GM12891 (cell line): Measurements from ENCODE around the gene ANO4.

Experiments
- POLR2A ChIP-seq: IDR thresholded peaks from 2 replicates; pipeline ENCODE4 v1.6.1; 2011; ENCODE audit warnings: low read depth, low read length, control low read depth
- POLR2AphosphoS5 ChIP-seq: IDR thresholded peaks from 2 replicates; pipeline ENCODE4 v1.6.1; 2011; ENCODE audit warnings: low read depth, low read length, control low read depth
- TAF1 ChIP-seq: IDR thresholded peaks from 2 replicates; pipeline ENCODE4 v1.6.1; 2011; ENCODE audit warnings: low read depth, low read length, control low read depth

DNA sequence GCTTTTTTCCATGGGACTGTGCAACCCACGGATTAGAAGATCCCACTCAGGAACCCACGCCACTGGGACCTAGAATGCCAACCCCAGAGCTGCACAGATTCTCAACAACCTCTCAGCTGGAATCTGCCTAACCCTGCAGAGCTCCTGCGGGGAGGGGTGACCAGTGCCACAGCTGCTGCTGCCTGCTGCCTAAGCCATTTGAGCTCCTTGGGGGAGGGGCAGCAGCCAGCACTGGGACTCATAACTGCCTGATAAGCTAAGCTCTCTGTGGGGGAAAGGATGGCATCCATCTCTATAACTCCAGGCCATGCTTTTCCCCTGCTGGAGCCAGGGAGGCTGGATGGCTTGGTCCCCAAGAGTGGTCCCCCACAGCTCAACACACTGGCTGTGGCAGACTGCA lies 232.6 kb downstream of the ANO4 start:
- TF ChIP-seq POLR2AphosphoS5 (no peak), POLR2A (no peak), TAF1 (no peak)
